Peyer's patch (tissue), 4 donors: ENCODE measurements around the gene NPBWR2.

Experiments used
- POLR2A ChIP-seq, 2 donors: fragments of 450-650 bp; IDR thresholded peaks; one replicate each; pipeline ENCODE4 v1.5.1; 2017; ENCODE audit warnings: antibody characterized with exemption in 2 of 2, mild to moderate bottlenecking in 2 of 2, moderate library complexity in 2 of 2
- TF ChIP-seq, protein P1 (sequence below), 6 experiments: fragments of 450-650 bp in 4 of 6; fragments of 200-600 bp in 2 of 6; sonication (generic) in 1 of 6; IDR thresholded peaks; one replicate each; pipeline ENCODE4 v1.5.1; 2017 to 2019; ENCODE audit warnings: antibody characterized with exemption in 6 of 6, mild to moderate bottlenecking in 3 of 6, moderate library complexity in 1 of 6

DNA sequence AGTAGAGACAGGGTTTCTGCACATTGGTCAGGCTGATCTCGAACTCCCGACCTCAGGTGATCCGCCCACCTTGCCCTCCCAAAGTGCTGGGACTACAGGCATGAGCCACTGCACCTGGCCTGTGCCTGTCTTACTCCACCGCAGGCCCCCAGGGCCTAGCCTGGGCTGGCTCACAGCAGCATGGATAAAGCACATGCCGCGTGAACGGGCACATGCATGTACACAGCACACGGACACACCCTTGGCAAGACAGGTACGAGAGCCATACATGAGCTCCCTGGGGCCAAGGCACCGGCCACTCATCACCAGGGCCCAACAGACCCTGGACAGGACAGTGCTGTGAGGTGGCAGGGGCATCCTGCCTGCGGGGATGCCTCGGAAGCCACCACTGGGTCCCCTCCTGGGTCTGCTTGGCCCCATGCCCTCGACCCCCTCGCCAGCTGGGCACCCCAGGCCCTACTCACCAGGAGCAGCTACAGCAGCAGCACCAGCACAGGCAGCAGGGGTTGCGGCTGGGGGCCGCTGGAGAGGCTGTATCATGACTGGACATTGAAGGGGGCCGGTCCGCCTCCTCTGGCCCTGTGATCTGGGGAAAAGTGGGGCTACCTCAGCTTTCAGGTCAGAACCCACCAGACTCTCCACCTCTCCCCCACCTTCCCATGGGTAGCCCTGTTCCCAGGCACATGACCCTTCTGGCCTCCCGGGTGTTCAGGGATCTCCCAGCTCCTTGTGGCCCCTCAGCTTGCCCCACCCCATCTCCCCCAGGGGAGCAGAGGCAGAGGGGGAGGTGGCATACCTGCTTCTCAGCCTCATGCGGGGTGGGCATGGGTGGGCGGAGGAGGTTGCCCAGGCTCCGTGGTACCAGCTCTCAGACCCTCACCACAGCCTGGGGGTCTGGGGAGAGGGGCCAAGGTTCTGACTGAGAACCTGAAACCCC, 31.0 kb downstream of the NPBWR2 start:
- TF ChIP-seq, protein P1, sequence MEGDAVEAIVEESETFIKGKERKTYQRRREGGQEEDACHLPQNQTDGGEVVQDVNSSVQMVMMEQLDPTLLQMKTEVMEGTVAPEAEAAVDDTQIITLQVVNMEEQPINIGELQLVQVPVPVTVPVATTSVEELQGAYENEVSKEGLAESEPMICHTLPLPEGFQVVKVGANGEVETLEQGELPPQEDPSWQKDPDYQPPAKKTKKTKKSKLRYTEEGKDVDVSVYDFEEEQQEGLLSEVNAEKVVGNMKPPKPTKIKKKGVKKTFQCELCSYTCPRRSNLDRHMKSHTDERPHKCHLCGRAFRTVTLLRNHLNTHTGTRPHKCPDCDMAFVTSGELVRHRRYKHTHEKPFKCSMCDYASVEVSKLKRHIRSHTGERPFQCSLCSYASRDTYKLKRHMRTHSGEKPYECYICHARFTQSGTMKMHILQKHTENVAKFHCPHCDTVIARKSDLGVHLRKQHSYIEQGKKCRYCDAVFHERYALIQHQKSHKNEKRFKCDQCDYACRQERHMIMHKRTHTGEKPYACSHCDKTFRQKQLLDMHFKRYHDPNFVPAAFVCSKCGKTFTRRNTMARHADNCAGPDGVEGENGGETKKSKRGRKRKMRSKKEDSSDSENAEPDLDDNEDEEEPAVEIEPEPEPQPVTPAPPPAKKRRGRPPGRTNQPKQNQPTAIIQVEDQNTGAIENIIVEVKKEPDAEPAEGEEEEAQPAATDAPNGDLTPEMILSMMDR (IDR thresholded peaks at IDR 0.05): no peak
- TF ChIP-seq POLR2A (IDR thresholded peaks at IDR 0.05): no peak
